Neural progenitor cell (in vitro differentiated cells): ENCODE data around the gene SSTR4. TPM values are rescaled to one million over a fixed set of nuclear protein-coding genes. Genes with fewer than 3 reads are reported as not detected.

Experiments used
- DNase-seq: peaks from one replicate; pipeline ENCODE4 v3.0.0-alpha.2; 2016; ENCODE audit warnings: low spot score
- H2AFZ ChIP-seq: fragments of 200-600 bp; sonication (generic); replicated peaks from 2 replicates; pipeline ENCODE4 v1.6.1; 2016; ENCODE audit warnings: antibody characterized with exemption
- H3F3A ChIP-seq: fragments of 200-600 bp; sonication (generic); 2 replicates; pipeline ENCODE4 v1.6.1; 2016; ENCODE audit warnings: antibody characterized with exemption, low read depth
- H3K27ac ChIP-seq: fragments of 200-600 bp; sonication (generic); 2 replicates; pipeline ENCODE4 v1.5.1; 2016; ENCODE audit warnings: mild to moderate bottlenecking
- H3K27me3 ChIP-seq: fragments of 200-600 bp; sonication (generic); 2 replicates; pipeline ENCODE4 v1.6.1; 2016; ENCODE audit warnings: mild to moderate bottlenecking, moderate library complexity
- H3K36me3 ChIP-seq: fragments of 200-600 bp; sonication (generic); 2 replicates; pipeline ENCODE4 v1.5.1; 2016
- H3K4me1 ChIP-seq: fragments of 200-600 bp; sonication (generic); 2 replicates; pipeline ENCODE4 v1.6.1; 2016; ENCODE audit warnings: mixed run types
- H3K4me2 ChIP-seq: fragments of 200-600 bp; sonication (generic); 2 replicates; pipeline ENCODE4 v1.6.1; 2016
- H3K4me3 ChIP-seq: fragments of 200-600 bp; sonication (generic); 2 replicates; pipeline ENCODE4 v1.5.1; 2016
- H3K79me2 ChIP-seq: fragments of 200-600 bp; sonication (generic); 2 replicates; pipeline ENCODE4 v1.6.1; 2016; ENCODE audit warnings: low read depth
- H3K9ac ChIP-seq: fragments of 200-600 bp; sonication (generic); 2 replicates; pipeline ENCODE4 v1.6.1; 2016
- H3K9me3 ChIP-seq: fragments of 200-600 bp; sonication (generic); 2 replicates; pipeline ENCODE4 v1.5.1; 2016; ENCODE audit warnings: low read depth
- H4K20me1 ChIP-seq: fragments of 200-600 bp; sonication (generic); 2 replicates; pipeline ENCODE4 v1.6.1; 2016; ENCODE audit warnings: low read depth
- H3K27ac Mint-ChIP-seq: 3 replicates; pipeline ENCODE4 v1.8.0; 2021; ENCODE audit warnings: mixed read lengths
- H3K27me3 Mint-ChIP-seq: 2 replicates; pipeline ENCODE4 v1.8.0; 2022; ENCODE audit warnings: low read depth, mild to moderate bottlenecking, inconsistent platforms, moderate library complexity, mixed read lengths; ENCODE audit not compliant: insufficient read depth
- H3K36me3 Mint-ChIP-seq: 3 replicates; pipeline ENCODE4 v1.8.0; 2021; ENCODE audit warnings: mixed read lengths
- H3K4me1 Mint-ChIP-seq: 3 replicates; pipeline ENCODE4 v1.8.0; 2021; ENCODE audit warnings: mixed read lengths
- H3K4me3 Mint-ChIP-seq: 3 replicates; pipeline ENCODE4 v1.8.0; 2021; ENCODE audit warnings: mild to moderate bottlenecking, moderate library complexity, mixed read lengths
- H3K9me3 Mint-ChIP-seq: 3 replicates; pipeline ENCODE4 v1.8.0; 2020; ENCODE audit warnings: mixed read lengths
- CTCF ChIP-seq: fragments of 200-600 bp; sonication (generic); IDR thresholded peaks from 2 replicates; pipeline ENCODE4 v1.5.1; 2017; ENCODE audit warnings: antibody characterized with exemption, mild to moderate bottlenecking
- EZH2 ChIP-seq: fragments of 200-600 bp; sonication (generic); IDR thresholded peaks from 2 replicates; pipeline ENCODE4 v1.6.1; 2017; ENCODE audit warnings: antibody characterized with exemption, mild to moderate bottlenecking, moderate library complexity
- EZH2phosphoT487 ChIP-seq: fragments of 200-600 bp; sonication (generic); IDR thresholded peaks from 2 replicates; pipeline ENCODE4 v1.6.1; 2017; ENCODE audit warnings: antibody characterized with exemption
- total RNA-seq: library from RNA; depleted of rRNA; stranded (reverse); fragments of >200 nt; gene quantifications from 2 replicates; pipeline ENCODE4 v1.2.3, GENCODE V29; 2015; ENCODE audit warnings: low replicate concordance

The SSTR4 gene
- total RNA-seq, 1 donor from 2014 or later, result not detected

- H3K4me2 ChIP-seq, result no peak overlapping the region
- H3K4me3 Mint-ChIP-seq, result peak overlapping the region; percentile 4
- peaks cover 16% of the 10 kb centered on the region for H4K20me1 ChIP-seq
- H3K4me1 Mint-ChIP-seq, result peaks cover 12% of the 10 kb centered on the region
- TF ChIP-seq EZH2phosphoT487 (no peak), CTCF (no peak), EZH2 (no peak)
- DNase-seq, result no peak
- peaks cover 18% of the 10 kb centered on the region for H3F3A ChIP-seq
- no peaks in the 10 kb centered on the region for H3K36me3 ChIP-seq
- peaks cover 10% of the 10 kb centered on the region for H3K4me1 ChIP-seq
- H3K27ac ChIP-seq, result no peak overlapping the region
- no peak overlapping the region for H3K27ac Mint-ChIP-seq
- no peak overlapping the region for H2AFZ ChIP-seq
- no peaks in the 10 kb centered on the region for H3K36me3 Mint-ChIP-seq
- peaks cover 29% of the 10 kb centered on the region for H3K27me3 Mint-ChIP-seq
- H3K27me3 ChIP-seq, result peaks cover 62% of the 10 kb centered on the region
- H3K4me3 ChIP-seq, result no peak overlapping the region
- H3K9ac ChIP-seq, result no peak overlapping the region
- peaks cover 4% of the 10 kb centered on the region for H3K9me3 Mint-ChIP-seq
- H3K9me3 ChIP-seq, result no peaks in the 10 kb centered on the region
- H3K79me2 ChIP-seq, result no peaks in the 10 kb centered on the region
Measured at GRCh38 chr20:23052904-23053303, 17.8 kb downstream of the SSTR4 start.

GRCh38 chr20:23058240-23058639 is 23.1 kb downstream of the SSTR4 start:
- no peak overlapping the region for H3K4me3 ChIP-seq
- DNase-seq, result no peak
- H4K20me1 ChIP-seq, result no peaks in the 10 kb centered on the region
- H3K9ac ChIP-seq, result no peak overlapping the region
- no peak for TF ChIP-seq EZH2phosphoT487
- no peak for TF ChIP-seq CTCF
- TF ChIP-seq EZH2, result no peak
- H3K4me1 ChIP-seq, result no peaks in the 10 kb centered on the region
- no peak overlapping the region for H3K27ac Mint-ChIP-seq
- peaks cover 9% of the 10 kb centered on the region for H3K4me1 Mint-ChIP-seq
- H3K27me3 Mint-ChIP-seq, result peaks cover 6% of the 10 kb centered on the region
- H2AFZ ChIP-seq, result no peak overlapping the region
- H3K27me3 ChIP-seq, result peaks cover 12% of the 10 kb centered on the region
- H3K9me3 ChIP-seq, result no peaks in the 10 kb centered on the region
- H3K4me3 Mint-ChIP-seq, result no peak overlapping the region
- H3K27ac ChIP-seq, result no peak overlapping the region
- no peaks in the 10 kb centered on the region for H3F3A ChIP-seq
- H3K79me2 ChIP-seq, result no peaks in the 10 kb centered on the region
- no peaks in the 10 kb centered on the region for H3K9me3 Mint-ChIP-seq
- H3K4me2 ChIP-seq, result no peak overlapping the region
- no peaks in the 10 kb centered on the region for H3K36me3 ChIP-seq
- H3K36me3 Mint-ChIP-seq, result no peaks in the 10 kb centered on the region

GRCh38 chr20:23059001-23059400 is 23.9 kb downstream of the SSTR4 start:
- Histone ChIP-seq H2AFZ (no peak overlapping the region), H3K9ac (no peak overlapping the region), H4K20me1 (no peaks in the 10 kb centered on the region), H3K27ac (no peak overlapping the region), H3K9me3 (no peaks in the 10 kb centered on the region), H3F3A (no peaks in the 10 kb centered on the region), H3K27me3 (peaks cover 5% of the 10 kb centered on the region), H3K4me1 (no peaks in the 10 kb centered on the region), H3K4me2 (no peak overlapping the region), H3K4me3 (no peak overlapping the region), H3K79me2 (no peaks in the 10 kb centered on the region), H3K36me3 (no peaks in the 10 kb centered on the region)
- Mint-ChIP-seq H3K27me3 (peaks cover 6% of the 10 kb centered on the region), H3K9me3 (no peaks in the 10 kb centered on the region), H3K27ac (no peak overlapping the region), H3K4me3 (no peak overlapping the region), H3K4me1 (peaks cover 9% of the 10 kb centered on the region), H3K36me3 (no peaks in the 10 kb centered on the region)
- DNase-seq, result no peak
- TF ChIP-seq CTCF, result no peak
- no peak for TF ChIP-seq EZH2phosphoT487
- TF ChIP-seq EZH2, result no peak
